ENCODE measurements around the gene MEX3D.

GRCh38 chr19:1513499-1514294, 54.4 kb downstream of the MEX3D start:
- TF ChIP-seq POLR2A (IDR thresholded peaks at IDR 0.05) (no peak), CTCF (IDR thresholded peaks at IDR 0.05) (peak; percentile 45 to 70 (median 49))

Data from body of pancreas (tissue), 4 donors.